T-helper 9 cell (primary cell): ENCODE results near the gene CYP4F8.

ENCODE experiments used
- DNase-seq: peaks from one replicate; pipeline ENCODE4 v3.0.0-alpha.2; 2020

The CYP4F8 gene

DNA sequence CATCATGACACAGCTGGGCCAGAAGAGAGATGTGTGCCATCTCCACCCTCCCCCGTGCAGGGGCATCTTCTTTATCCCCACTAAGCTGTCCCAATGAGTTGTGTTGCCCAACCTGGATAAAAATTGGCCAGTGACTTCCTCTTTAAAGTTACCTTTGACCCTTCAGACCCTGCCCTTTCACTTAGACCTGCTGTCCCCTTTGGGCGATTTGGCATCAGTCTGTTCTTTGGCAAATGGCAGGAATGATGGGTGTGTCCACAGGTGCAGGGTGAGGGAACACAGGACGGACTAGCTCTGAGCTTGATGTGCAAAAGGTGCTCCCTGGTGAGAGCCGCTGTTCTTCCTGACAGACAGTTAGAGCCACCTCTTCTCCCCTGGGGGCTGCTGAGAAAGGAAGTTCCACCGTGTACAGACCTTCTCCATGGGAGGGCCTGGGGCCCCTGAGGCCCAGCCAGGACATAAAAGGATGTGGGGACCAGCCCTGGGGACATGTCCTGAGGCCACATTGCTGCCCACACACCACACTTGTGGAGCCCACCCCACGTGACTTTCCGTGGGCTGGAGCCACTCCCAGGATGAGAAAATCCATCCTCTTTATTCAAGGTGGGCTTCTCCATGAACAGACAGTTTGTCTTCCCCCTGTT, 1.7 kb downstream of the CYP4F8 start:
- no peak for DNase-seq

DNA sequence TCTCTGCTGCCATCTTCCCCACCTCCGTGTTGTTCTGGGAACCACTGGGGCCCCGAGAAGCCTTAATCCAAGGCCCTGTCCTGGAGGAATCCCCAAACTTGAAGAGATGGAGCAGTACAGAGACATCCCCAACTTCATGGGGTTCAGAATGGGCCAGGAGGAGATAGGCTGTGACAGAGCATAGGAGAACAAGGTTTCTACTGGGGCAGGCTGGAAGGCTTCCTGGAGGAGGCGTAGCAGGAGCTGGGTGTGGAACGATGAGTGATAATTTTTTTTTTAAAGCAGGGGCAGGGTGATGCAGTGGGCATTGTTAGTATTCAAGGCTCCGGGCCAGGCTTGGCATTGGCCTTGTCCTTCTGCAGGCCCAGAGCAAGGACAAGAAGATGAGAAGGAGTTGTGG, 3.3 kb downstream of the CYP4F8 start:
- no peak for DNase-seq

DNA sequence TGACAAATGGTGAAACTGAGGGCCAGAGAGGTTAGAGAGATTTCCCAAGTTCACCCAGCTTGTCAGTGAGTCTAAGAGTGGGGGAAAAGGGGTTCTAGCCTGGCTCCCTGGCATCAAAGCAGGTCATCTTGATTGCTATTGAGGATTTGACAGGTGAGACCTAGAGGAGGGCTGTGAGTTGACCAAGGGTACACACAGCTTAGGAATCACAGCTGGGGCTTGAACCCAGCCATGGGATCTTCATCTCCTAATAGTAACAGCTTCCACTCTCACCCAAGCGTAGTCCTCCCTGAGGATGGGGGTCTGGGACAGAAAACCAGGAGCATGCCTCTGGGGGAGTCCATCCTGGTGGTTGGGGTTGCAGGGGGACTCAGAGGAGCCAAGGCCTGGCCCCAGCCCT, 6.8 kb downstream of the CYP4F8 start:
- DNase-seq, result no peak

DNA sequence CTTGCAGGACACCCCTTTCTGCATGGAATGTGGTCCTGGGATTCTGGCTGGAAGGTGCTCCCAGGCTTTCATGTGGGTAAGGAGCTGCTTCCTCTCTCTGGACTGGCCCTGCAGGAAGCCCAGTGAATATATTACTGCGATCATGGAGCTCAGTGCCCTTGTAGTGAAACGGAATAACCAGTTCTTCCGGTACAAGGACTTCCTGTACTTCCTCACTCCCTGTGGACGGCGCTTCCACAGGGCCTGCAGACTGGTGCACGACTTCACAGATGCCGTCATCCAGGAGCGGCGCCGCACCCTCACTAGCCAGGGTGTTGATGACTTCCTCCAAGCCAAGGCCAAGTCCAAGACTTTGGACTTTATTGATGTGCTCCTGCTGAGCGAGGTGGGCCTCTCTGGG, 8.0 kb downstream of the CYP4F8 start:
- DNase-seq, result no peak

DNA sequence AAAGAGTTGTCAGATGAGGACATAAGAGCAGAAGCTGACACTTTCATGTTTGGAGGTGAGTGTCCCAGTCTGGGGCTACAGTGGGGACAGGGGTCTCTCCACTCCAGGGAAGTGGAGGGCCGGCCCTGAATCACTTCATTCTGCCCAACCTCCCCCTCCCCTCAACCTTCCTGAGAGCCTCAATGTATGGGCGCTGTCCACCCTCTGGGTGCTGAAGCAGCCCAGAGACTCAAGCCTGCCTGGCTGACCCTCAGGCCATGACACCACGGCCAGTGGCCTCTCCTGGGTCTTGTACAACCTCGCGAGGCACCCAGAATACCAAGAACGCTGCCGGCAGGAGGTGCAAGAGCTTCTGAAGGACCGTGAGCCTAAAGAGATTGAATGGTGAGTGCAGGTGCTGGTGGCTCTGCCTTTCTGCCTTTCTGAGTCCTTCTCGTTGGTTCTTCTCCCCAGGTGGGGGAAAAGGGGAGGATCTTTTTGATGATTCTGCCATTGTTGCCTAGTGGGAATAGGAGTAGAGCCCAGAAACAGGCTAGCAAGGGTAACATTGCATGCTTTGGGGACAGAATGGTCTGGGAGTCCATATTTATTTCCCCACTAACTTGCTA, 8.8 kb downstream of the CYP4F8 start:
- DNase-seq, result no peak

DNA sequence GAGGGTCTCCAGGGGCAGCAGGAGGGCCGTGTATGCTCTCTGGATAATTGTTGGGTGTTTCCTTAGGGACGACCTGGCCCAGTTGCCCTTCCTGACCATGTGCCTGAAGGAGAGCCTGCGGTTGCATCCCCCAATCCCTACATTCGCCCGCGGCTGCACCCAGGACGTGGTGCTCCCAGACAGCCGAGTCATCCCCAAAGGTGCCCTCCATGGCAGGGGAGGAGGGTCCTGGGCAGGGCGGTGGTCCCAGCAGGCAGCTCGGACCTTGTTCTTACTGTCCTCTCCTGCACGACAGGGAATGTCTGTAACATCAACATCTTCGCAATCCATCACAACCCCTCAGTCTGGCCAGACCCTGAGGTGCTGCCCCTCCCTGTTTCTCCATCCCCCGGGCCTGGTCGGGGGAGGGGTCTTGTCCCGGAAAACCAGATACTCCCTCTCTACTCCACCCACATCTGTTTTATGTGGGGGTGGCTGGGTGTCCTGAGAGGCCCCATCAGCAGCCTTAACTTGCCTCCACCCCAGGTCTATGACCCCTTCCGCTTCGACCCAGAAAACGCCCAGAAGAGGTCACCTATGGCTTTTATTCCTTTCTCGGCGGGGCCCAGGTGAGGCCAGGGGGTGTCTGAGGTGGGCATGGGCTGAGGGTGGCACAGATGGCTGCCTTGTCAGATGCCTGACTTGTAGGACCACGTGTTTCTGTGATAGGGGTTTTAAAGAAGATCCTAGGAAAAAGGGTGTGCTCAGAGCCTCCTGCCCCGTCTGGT, 13.4 kb downstream of the CYP4F8 start:
- no peak for DNase-seq

DNA sequence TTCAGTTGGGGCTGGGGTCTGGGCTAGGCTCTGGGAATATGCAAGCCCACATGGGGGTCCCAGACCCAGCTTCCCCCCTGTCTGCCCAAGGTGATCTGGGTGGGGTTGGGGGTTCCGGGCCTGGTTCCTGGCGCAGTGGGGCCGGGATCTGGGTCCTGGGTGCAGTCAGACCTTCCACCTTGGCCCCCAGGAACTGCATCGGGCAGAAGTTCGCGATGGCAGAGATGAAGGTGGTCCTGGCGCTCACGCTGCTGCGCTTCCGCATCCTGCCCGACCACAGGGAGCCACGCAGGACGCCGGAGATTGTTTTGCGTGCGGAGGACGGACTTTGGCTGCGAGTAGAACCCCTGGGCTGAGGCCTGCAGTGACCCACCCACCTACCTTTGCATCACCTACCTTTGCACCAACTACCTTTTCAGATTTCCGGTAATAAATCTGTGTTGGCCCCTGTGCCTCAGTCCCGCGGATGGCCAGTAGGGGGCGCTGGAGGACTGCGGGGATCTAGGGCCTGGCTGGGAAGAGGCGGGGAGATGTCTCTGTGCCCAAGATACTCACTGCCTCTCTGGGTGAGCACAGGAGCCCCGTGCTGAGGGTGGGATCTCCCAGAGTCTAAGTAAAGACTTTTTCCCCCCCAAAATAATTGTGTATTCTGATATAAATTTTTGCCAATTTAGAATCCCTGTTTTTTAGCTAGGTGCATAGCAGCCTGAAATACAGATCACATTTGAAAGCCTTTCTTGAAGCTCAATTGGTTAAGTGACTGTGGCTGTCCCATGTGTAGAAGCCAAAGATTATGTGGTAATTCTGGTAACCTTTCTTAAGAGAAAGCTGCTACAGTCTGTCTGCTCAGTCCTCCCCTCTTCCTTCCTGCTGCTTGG, 14.2 kb downstream of the CYP4F8 start:
- peak; percentile 93 for DNase-seq

DNA sequence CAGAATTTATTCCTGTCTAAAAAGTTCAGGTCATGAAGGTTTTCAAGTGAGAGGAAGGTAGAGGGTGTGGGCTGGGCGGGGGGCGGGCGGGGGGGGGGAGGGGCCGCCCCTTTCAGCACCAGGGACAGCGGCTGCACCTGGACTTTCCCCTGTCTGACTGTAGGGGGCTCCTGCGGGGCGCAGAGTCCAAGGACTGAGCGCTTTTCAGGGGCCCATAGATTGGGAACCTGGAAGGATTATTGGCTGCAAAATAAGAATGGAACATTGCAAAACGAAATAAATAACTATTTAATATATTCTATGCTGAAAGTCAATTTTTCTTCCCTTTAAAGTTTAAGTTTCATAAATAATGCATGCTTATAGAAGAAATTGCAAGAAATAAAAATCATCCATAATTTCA, 16.8 kb downstream of the CYP4F8 start:
- peak; percentile 29 for DNase-seq

DNA sequence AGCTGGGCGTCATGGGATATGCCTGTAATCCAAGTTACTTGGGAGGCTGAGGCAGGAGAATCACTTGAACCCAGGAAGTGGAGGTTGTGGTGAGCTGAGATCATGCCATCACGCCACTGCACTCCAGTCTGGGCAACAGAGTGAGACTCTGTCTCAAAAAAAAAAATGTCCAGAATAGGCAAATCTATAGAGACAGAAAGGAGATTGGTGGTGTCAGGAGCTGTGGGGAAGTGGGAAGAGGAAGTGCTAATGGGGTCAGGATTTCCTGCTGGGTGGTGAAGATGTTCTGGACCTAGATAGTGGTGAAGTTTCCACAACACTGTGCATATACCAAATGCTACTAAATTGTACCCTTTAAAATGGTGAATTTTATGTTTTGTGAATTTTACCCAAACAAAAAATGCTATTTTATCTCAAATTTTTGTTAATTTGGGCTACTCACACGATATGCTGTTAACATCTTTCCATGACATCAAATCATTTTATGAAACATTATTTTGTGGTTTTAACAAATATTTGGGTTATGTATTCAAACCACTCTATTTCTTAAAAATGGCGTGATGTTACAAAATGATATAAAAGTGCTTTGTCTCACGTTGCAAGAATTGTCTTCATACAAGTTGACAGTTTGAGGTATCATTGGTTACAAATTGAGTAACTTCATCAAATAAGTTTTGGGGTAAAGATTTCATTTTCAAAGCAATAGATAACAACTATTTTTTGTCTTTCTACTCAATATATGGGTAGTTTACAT, 18.2 kb downstream of the CYP4F8 start:
- no peak for DNase-seq

DNA sequence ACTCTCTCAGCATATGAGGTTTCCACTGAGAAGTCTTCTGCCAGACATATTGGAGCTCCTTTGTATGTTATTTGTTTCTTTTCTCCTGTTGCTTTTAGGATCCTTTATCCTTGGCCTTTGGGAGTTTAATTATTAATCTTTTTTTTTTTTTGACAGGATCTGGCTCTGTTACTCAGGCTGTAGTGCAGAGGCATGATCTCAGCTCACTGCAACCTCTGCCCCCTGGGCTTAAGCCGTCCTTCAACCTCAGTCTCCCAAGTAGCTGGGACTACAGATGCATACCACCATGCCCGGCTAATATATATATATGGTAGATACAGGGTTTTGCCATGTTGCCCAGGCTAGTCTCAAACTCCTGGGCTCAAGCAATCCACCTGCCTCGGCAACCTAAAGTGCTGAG, 19.1 kb downstream of the CYP4F8 start:
- no peak for DNase-seq

DNA sequence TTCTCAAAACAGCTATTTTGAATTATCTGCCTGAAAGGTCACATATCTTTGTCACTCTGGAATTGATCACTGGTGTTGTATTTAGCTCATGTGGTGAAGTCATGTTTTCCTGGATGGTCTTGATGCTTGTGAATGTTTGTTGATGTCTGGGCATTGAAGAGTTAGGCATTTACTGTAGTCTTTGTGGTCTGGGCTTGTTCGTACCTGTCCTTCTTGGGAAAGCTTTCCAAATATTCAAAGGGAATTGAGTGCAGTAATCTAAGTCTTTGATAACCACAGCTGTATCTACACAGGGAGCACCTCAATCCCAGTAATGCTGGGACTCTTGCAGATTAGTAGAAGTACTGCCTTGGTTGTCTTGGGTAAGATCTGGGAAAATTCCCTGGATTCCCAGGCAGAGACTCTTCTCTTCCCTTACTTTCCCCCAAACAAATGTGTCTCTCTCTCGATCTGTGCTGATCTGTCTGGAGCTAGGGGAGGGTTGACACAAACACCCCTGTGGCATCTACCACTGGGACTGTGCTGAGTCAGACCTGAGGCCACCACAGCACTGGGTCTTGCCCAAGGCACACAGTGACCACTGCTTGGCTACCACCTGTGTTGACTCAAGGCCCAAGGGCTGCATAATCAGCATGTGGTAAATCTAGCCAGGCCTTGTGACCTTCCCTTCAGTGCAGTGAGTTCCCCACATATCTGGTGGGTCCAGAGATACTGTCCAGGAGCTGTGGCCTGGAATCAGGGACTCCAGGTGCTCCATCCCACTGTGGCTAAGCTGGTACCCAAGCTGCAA, 20.2 kb downstream of the CYP4F8 start:
- no peak for DNase-seq

DNA sequence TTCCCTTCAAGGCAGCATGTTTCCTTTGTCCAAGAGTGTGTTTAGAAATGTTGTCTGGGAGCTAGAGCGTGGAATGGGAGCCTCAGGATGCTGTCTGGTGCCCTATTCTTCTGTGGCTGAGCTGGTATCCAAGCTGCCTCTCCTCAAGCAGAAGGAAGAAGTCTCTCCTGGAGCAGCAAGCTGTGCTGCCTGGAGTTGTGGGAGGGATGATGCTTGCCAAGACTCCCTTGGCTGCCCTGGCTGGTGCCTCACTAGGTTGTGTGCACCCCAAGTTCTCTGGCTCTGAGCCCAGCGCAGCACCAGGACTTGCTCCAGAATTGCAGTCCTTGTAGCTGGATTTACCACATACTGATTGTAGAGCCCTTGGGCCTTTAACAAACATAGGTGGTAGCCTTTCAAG, 21.0 kb downstream of the CYP4F8 start:
- no peak for DNase-seq

DNA sequence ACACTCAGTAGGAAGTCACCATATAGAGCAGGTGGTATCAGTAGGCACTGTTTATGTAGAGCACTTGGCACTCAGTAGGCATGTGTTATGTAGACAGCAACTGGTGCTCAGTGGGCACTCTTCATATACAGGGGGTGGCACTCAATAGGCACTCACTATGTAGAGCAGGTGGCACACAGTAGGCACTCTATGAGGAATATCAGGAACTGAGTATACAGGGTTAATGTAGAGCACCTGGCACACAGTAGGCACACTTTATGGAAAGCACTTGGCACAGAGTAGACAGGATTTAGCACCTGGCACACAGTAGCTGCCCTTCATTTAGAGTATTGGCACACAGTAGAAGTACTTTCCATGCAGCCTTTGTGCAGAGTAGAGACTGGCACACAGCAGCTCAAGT, 24.6 kb downstream of the CYP4F8 start:
- no peak for DNase-seq

DNA sequence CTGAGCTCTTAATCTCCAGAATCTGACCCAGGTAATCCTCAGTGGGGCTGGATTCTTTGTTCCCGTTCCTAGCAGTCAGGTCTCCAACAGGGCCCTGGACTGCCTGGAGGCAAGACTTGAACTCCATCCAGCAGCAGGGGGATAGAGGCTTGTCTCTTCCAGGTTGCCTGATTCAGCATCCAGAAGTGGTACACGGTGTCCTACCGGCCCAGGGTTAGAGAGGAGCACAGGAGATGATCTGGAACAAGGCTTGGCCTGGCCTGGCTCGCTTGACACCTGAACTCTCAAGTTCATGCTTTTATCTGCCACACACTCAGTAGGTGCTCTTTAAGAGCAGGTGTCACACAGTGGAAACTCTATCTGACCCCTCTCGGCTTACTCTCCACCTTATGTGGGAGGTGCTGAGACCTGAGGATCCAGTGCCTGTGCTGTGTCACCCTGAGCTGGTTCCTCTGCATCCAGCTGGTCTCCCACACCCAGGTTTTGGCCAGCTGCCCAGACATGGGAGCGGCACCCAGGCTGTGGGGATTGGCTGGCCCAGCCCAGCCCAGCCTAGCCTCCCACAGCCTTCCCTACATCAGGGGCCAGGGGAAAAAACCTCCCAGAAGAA, 25.4 kb downstream of the CYP4F8 start, which contains the start of gene CYP4F3:
TSS of gene CYP4F3 (plus strand) at position 604 of the 610 bp plus-strand sequence. CDS start 519 bp downstream, outside the sequence.
- no peak for DNase-seq

DNA sequence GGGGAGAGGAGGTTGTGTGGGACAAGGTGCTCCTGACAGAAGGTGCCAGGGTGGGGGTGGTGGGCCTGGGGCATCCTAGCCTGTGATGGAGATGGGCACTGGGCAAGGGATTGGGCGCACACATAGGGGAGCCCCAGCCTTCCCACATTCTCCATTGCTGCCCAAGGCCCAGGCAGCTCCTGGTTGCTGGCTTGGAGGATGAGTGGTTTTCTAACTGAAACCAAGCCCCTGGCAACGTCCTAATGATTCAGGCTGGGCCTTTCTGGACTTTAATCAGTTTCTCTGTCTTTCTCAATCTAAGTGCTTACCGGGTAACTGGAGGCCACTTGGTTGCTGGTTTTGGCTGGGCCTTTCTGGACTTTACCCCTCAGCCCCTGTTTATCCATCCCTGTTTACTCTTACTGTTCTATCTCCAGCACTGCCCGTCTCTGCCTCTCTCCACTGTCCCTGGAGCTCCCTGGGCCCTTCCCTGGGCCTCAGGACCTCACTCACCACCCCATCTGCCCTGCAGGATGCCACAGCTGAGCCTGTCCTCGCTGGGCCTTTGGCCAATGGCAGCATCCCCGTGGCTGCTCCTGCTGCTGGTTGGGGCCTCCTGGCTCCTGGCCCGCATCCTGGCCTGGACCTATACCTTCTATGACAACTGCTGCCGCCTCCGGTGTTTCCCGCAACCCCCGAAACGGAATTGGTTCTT, 26.0 kb downstream of the CYP4F8 start:
- DNase-seq, result no peak

DNA sequence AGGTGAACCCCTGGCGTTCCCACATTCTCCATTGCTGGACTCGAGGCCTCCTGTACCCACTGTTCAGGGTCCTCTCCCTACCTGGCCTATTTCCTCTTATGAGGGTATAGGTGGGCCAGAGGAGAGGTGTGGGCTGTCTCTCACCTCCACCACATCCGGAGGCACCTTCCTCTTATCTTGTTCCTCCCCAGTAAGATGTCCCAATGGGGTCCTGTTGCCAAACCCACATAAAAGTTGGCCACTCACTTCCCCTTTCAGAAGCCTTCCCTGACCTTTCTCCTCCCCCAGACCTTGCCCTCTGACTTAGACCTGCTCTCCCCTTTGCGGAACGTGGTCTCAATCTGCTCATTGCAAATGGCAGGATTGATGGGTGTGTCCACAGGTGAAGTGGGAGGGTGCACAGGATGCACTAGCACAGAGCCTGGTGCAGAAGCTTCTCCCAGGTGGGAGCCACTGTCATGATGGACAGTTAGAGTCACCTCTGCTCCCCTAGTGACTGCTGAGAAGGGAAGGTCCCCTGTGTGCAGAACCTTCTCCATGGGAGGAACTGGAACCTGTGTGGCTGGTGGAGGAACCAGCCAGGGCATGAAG, 27.0 kb downstream of the CYP4F8 start:
- no peak for DNase-seq

DNA sequence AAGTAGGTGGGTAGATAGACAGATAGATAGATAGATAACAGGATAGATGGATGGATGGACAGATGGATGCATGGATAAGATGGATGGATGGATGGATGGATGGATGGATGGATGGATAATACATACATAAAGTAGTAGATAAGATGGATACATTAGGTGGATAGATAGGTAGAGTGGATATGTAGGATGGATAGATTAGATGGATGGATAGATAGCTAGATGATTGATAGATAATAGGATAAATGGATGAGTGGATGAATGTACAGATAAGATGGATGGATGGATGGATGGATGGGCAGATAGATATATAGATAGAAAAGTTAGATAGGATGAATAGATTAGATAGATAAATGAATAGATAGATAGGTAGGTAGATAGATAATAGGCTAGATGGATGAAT, 27.8 kb downstream of the CYP4F8 start:
- DNase-seq, result no peak

DNA sequence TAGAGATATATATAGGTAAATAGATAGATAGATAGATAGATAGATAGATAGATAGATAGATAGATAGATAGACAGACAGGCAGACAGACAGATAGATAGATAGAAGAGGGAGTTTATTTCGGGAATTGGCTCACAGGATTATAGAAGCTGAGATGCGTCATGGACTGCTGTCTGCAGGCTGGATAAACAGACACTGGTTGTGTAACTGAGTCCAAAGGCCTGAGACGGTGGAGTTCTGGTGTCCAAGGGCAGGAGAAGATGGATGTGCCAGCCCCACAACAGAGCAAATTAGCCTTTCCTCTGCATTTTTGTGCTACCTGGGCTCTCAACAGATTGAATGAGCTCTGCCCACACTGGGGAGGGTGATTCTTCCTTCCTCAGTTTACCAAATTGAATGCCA, 28.4 kb downstream of the CYP4F8 start:
- DNase-seq, result no peak

DNA sequence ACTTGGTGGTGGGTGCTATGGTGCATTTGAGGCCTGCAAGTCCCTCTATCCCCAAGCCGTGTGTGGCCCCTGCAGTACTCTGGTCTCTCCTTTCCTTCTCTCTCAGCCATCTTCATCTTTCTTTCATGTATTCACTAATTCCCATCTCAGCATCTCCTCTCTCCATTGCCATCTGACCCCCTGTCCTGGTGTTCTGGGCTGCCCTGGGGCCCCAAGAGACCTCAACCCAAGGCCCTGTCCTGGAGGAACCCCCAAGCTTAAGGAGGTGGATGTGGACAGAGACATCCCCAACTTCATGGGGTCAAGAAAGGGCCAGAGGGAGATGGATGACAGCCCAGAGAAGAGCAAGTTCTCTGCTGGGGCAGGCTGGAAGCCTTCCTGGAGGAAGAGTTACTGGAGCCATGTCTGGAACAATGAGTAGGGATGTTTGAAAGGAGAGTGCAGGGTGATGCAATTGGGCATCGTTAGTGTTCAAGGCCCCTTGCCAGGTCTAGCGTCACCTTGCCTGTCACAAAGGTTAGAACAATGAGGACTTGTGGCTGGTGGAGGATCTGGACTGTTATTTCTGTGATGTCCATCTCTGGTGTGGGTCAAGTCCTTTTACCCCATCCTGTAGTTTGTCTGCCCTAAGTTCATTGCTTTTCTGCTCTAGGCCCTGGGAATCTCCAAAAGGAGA, 29.2 kb downstream of the CYP4F8 start:
- no peak for DNase-seq
